ENCODE measurements around the gene IL1A. TPM values are rescaled to one million over a fixed set of nuclear protein-coding genes. Genes with fewer than 3 reads are reported as not detected.

Gene IL1A
- total RNA-seq, 3 donors from 2014 or later, result 0.44 TPM; not detected in 2

GRCh38 chr2:112819081-112819480 is 34.8 kb upstream of the IL1A start:
- no peaks in the 10 kb centered on the region for H3K27me3 ChIP-seq
- no peaks in the 10 kb centered on the region for H3K36me3 ChIP-seq
- no peaks in the 10 kb centered on the region for H3K4me1 ChIP-seq
- no peak overlapping the region for H3K4me3 ChIP-seq
- intact Hi-C loops (cut with DNase I; ENCODE audit: low total_unique reads), result no loop called here
- no peaks in the 10 kb centered on the region for H3K9me3 ChIP-seq
- DNase-seq (ENCODE audit: low spot score in 2 of 2), result no peak
- no peak overlapping the region for H3K27ac ChIP-seq
- TF ChIP-seq CTCF (IDR thresholded peaks at IDR 0.05) (no peak), POLR2A (IDR thresholded peaks at IDR 0.05) (no peak), POLR2AphosphoS5 (IDR thresholded peaks at IDR 0.05) (no peak)

- Histone ChIP-seq H3K4me3 (no peak overlapping the region), H3K27me3 (no peaks in the 10 kb centered on the region), H3K4me1 (no peaks in the 10 kb centered on the region), H3K36me3 (no peaks in the 10 kb centered on the region), H3K9me3 (no peaks in the 10 kb centered on the region), H3K27ac (peak overlapping the region in 1 of 2 donors; percentile 12)
- TF ChIP-seq POLR2AphosphoS5 (IDR thresholded peaks at IDR 0.05), result no peak
- no peak for TF ChIP-seq CTCF (IDR thresholded peaks at IDR 0.05)
- TF ChIP-seq POLR2A (IDR thresholded peaks at IDR 0.05), result no peak
- intact Hi-C loops (cut with DNase I; ENCODE audit: low total_unique reads), result no loop called here
- DNase-seq (ENCODE audit: low spot score in 2 of 2), result no peak
Observed at GRCh38 chr2:112818094-112818902, 34.0 kb upstream of the IL1A start.

- intact Hi-C loops (cut with DNase I; ENCODE audit: low total_unique reads), result no loop called here
- H3K36me3 ChIP-seq, result no peaks in the 10 kb centered on the region
- TF ChIP-seq POLR2A (IDR thresholded peaks at IDR 0.05) (no peak), POLR2AphosphoS5 (IDR thresholded peaks at IDR 0.05) (no peak), CTCF (IDR thresholded peaks at IDR 0.05) (no peak)
- no peak for DNase-seq (ENCODE audit: low spot score in 2 of 2)
- no peaks in the 10 kb centered on the region for H3K4me1 ChIP-seq
- H3K9me3 ChIP-seq, result no peaks in the 10 kb centered on the region
- no peaks in the 10 kb centered on the region for H3K27me3 ChIP-seq
- no peak overlapping the region for H3K4me3 ChIP-seq
- no peak overlapping the region for H3K27ac ChIP-seq
Observed at GRCh38 chr2:112817082-112817689, 32.9 kb upstream of the IL1A start.

GRCh38 chr2:112814278-112814677 is 30.0 kb upstream of the IL1A start:
- no peaks in the 10 kb centered on the region for H3K9me3 ChIP-seq

More at GRCh38 chr2:112814278-112814677, 30.0 kb upstream of the IL1A start:
- Histone ChIP-seq H3K4me1 (no peaks in the 10 kb centered on the region), H3K4me3 (no peak overlapping the region), H3K36me3 (no peaks in the 10 kb centered on the region), H3K27ac (peak overlapping the region; percentile 67 to 73), H3K27me3 (no peaks in the 10 kb centered on the region)
- TF ChIP-seq CTCF (IDR thresholded peaks at IDR 0.05), result no peak
- no peak for TF ChIP-seq POLR2A (IDR thresholded peaks at IDR 0.05)
- TF ChIP-seq POLR2AphosphoS5 (IDR thresholded peaks at IDR 0.05), result peak in 1 of 3 donors; percentile 40
- DNase-seq (ENCODE audit: low spot score in 2 of 2), result peak in 1 of 2 donors; percentile 67
- intact Hi-C loops (cut with DNase I; ENCODE audit: low total_unique reads), result no loop called here
